Trophoblast cell (in vitro differentiated cells and primary cell): Measurements from ENCODE around the gene TSHZ3.

Source experiments
- DNase-seq, 2 donors: peaks; one replicate each; pipeline ENCODE4 v3.0.0-alpha.2; 2016
- H2AFZ ChIP-seq: 2 replicates; pipeline ENCODE4 v1.6.1; 2013; ENCODE audit warnings: low read length, moderate library complexity, mild to moderate bottlenecking; ENCODE audit not compliant: insufficient read depth, poor library complexity
- H2AK5ac ChIP-seq: 2 replicates; pipeline ENCODE4 v1.6.1; 2013; ENCODE audit warnings: mild to moderate bottlenecking, low read length
- H2BK120ac ChIP-seq: 2 replicates; pipeline ENCODE4 v1.6.1; 2013; ENCODE audit warnings: low read length, mild to moderate bottlenecking, moderate library complexity; ENCODE audit not compliant: insufficient read depth, poor library complexity
- H2BK12ac ChIP-seq: 2 replicates; pipeline ENCODE4 v1.6.1; 2013; ENCODE audit warnings: mild to moderate bottlenecking, low read length, moderate library complexity
- H2BK5ac ChIP-seq: 2 replicates; pipeline ENCODE4 v1.6.1; 2013; ENCODE audit warnings: low read length, low read depth, moderate library complexity, mild to moderate bottlenecking; ENCODE audit not compliant: poor library complexity
- H3K14ac ChIP-seq: 2 replicates; pipeline ENCODE4 v1.6.1; 2013; ENCODE audit warnings: mild to moderate bottlenecking, low read length
- H3K18ac ChIP-seq: 2 replicates; pipeline ENCODE4 v1.6.1; 2013; ENCODE audit warnings: mild to moderate bottlenecking, low read length
- H3K23ac ChIP-seq: 2 replicates; pipeline ENCODE4 v1.6.1; 2013; ENCODE audit warnings: low read length
- H3K27ac ChIP-seq: 2 replicates; pipeline ENCODE4 v1.5.1; 2013; ENCODE audit warnings: low read depth, mild to moderate bottlenecking, inconsistent platforms, low read length, moderate library complexity
- H3K27me3 ChIP-seq: 2 replicates; pipeline ENCODE4 v1.6.1; 2013; ENCODE audit warnings: inconsistent platforms, mild to moderate bottlenecking, low read length, moderate library complexity; ENCODE audit not compliant: insufficient read depth
- H3K36me3 ChIP-seq, 2 experiments: 1 replicate in 1 of 2; 2 replicates in 1 of 2; pipeline ENCODE4 v1.6.1; 2013; ENCODE audit warnings: low read length in 2 of 2, mild to moderate bottlenecking in 2 of 2, moderate library complexity in 1 of 2; ENCODE audit not compliant: insufficient read depth in 2 of 2, control insufficient read depth in 1 of 2
- H3K4ac ChIP-seq: 2 replicates; pipeline ENCODE4 v1.6.1; 2013; ENCODE audit warnings: low read depth, mild to moderate bottlenecking, low read length, moderate library complexity
- H3K4me1 ChIP-seq, 2 experiments: 1 replicate in 1 of 2; 2 replicates in 1 of 2; pipeline ENCODE4 v1.6.1; 2013; ENCODE audit warnings: low read length in 2 of 2, mild to moderate bottlenecking in 2 of 2, moderate library complexity in 1 of 2; ENCODE audit not compliant: insufficient read depth in 2 of 2, control insufficient read depth in 1 of 2
- H3K4me2 ChIP-seq: 2 replicates; pipeline ENCODE4 v1.6.1; 2013; ENCODE audit warnings: inconsistent platforms, mild to moderate bottlenecking, low read length, moderate library complexity
- H3K4me3 ChIP-seq: 2 replicates; pipeline ENCODE4 v1.5.1; 2013; ENCODE audit warnings: mild to moderate bottlenecking, low read depth, low read length, inconsistent platforms
- H3K79me1 ChIP-seq: one replicate; pipeline ENCODE4 v1.6.1; 2013; ENCODE audit warnings: low read length
- H3K79me2 ChIP-seq: 2 replicates; pipeline ENCODE4 v1.6.1; 2013; ENCODE audit warnings: low read length, mild to moderate bottlenecking; ENCODE audit not compliant: control insufficient read depth, insufficient read depth, poor library complexity
- H3K9ac ChIP-seq: 2 replicates; pipeline ENCODE4 v1.6.1; 2013; ENCODE audit warnings: mild to moderate bottlenecking, low read length
- H3K9me3 ChIP-seq: 2 replicates; pipeline ENCODE4 v1.6.1; 2013; ENCODE audit warnings: low read depth, mild to moderate bottlenecking, control low read depth, inconsistent platforms, low read length; ENCODE audit not compliant: insufficient read depth
- H4K12ac ChIP-seq: 2 replicates; pipeline ENCODE4 v1.6.1; 2013; ENCODE audit warnings: low read depth, mild to moderate bottlenecking, low read length, moderate library complexity
- H4K8ac ChIP-seq: 2 replicates; pipeline ENCODE4 v1.6.1; 2013; ENCODE audit warnings: low read depth, mild to moderate bottlenecking, low read length, moderate library complexity
- H4K91ac ChIP-seq: one replicate; pipeline ENCODE4 v1.6.1; 2013; ENCODE audit warnings: low read depth, mild to moderate bottlenecking, low read length, moderate library complexity
- WGBS: extraction: QIAGEN DNeasy Blood & Tissue Kit; methylation state at CpG from one replicate; pipeline ENCODE4 v1.1.7; 2013; ENCODE audit warnings: missing lambda C conversion rate; ENCODE audit not compliant: insufficient read length, insufficient coverage; ENCODE audit errors: extremely low coverage; 5-methylcytosine and 5-hydroxymethylcytosine counted together

TSHZ3 gene

GRCh38 chr19:31330761-31331160 lies 18.5 kb downstream of the TSHZ3 start:
- H3K4me3 ChIP-seq: no peak overlapping the region
- H3K79me2 ChIP-seq: peaks cover 2% of the 10 kb centered on the region
- no peak overlapping the region for H4K91ac ChIP-seq
- H4K8ac ChIP-seq: no peak overlapping the region
- H3K4me1 ChIP-seq: peaks cover 9 to 12% of the 10 kb centered on the region in 2 experiments
- H3K9me3 ChIP-seq: peaks cover 2% of the 10 kb centered on the region
- DNase-seq: no peak
- H3K4ac ChIP-seq: no peak overlapping the region
- no peak overlapping the region for H4K12ac ChIP-seq
- H3K27ac ChIP-seq: no peak overlapping the region
- peaks cover 3% of the 10 kb centered on the region for H3K79me1 ChIP-seq
- H2AK5ac ChIP-seq: no peak overlapping the region
- H3K9ac ChIP-seq: no peak overlapping the region
- H3K23ac ChIP-seq: no peak overlapping the region
- no peaks in the 10 kb centered on the region for H3K36me3 ChIP-seq
- no peak overlapping the region for H3K18ac ChIP-seq
- no peak overlapping the region for H3K14ac ChIP-seq
- whole genome bisulfite sequencing: no CpG with 5 or more reads among the region's 12 CpGs
- no peak overlapping the region for H2BK12ac ChIP-seq
- no peak overlapping the region for H2AFZ ChIP-seq
- H3K4me2 ChIP-seq: no peak overlapping the region
- no peak overlapping the region for H2BK120ac ChIP-seq
- H2BK5ac ChIP-seq: no peak overlapping the region
- no peaks in the 10 kb centered on the region for H3K27me3 ChIP-seq

- Histone ChIP-seq H3K23ac (no peak overlapping the region), H3K4me2 (no peak overlapping the region), H3K79me1 (peaks cover 2% of the 10 kb centered on the region), H2BK120ac (no peak overlapping the region), H4K91ac (no peak overlapping the region), H3K4ac (no peak overlapping the region), H4K8ac (no peak overlapping the region), H3K14ac (no peak overlapping the region), H3K79me2 (peaks cover under 1% of the 10 kb centered on the region), H3K18ac (no peak overlapping the region), H3K27me3 (no peaks in the 10 kb centered on the region), H4K12ac (no peak overlapping the region), H2AFZ (no peak overlapping the region), H3K36me3 (no peaks in the 10 kb centered on the region), H3K4me1 (peaks cover 8 to 9% of the 10 kb centered on the region in 2 experiments), H3K9me3 (peaks cover 2% of the 10 kb centered on the region), H3K4me3 (no peak overlapping the region), H2BK12ac (no peak overlapping the region), H3K27ac (no peak overlapping the region), H2BK5ac (no peak overlapping the region), H3K9ac (no peak overlapping the region), H2AK5ac (no peak overlapping the region)
- DNase-seq: no peak
- WGBS: no CpG with 5 or more reads among the region's 10 CpGs
These were observed 19.0 kb downstream of the TSHZ3 start for GRCh38 chr19:31330237-31330636.

- H3K27me3 ChIP-seq: no peaks in the 10 kb centered on the region
These were observed 19.4 kb downstream of the TSHZ3 start for GRCh38 chr19:31329819-31330218.

GRCh38 chr19:31328238-31328637 lies 21.0 kb downstream of the TSHZ3 start:
- no peak overlapping the region for H3K4me3 ChIP-seq
- peaks cover 2% of the 10 kb centered on the region for H3K9me3 ChIP-seq
- H4K91ac ChIP-seq: no peak overlapping the region
- H4K12ac ChIP-seq: no peak overlapping the region
- H3K4me1 ChIP-seq: peaks cover 0 to 2% of the 10 kb centered on the region in 2 experiments
- no peak for DNase-seq
- no peak overlapping the region for H3K27ac ChIP-seq
- no peaks in the 10 kb centered on the region for H3K36me3 ChIP-seq
- no CpG with 5 or more reads among the region's 4 CpGs for WGBS
- H2BK120ac ChIP-seq: no peak overlapping the region
- no peaks in the 10 kb centered on the region for H3K79me2 ChIP-seq
- no peak overlapping the region for H3K14ac ChIP-seq
- H3K27me3 ChIP-seq: no peaks in the 10 kb centered on the region
- no peak overlapping the region for H3K4me2 ChIP-seq
- no peak overlapping the region for H3K18ac ChIP-seq
- H4K8ac ChIP-seq: no peak overlapping the region
- no peak overlapping the region for H2AFZ ChIP-seq
- H2BK5ac ChIP-seq: no peak overlapping the region
- no peak overlapping the region for H2BK12ac ChIP-seq
- no peaks in the 10 kb centered on the region for H3K79me1 ChIP-seq
- H3K23ac ChIP-seq: no peak overlapping the region
- H3K4ac ChIP-seq: no peak overlapping the region
- no peak overlapping the region for H2AK5ac ChIP-seq
- H3K9ac ChIP-seq: no peak overlapping the region

More at GRCh38 chr19:31329819-31330218, 19.4 kb downstream of the TSHZ3 start:
- Histone ChIP-seq H3K36me3 (no peaks in the 10 kb centered on the region), H3K9ac (no peak overlapping the region), H3K18ac (no peak overlapping the region), H4K8ac (no peak overlapping the region), H4K12ac (no peak overlapping the region), H3K79me1 (no peaks in the 10 kb centered on the region), H2AFZ (no peak overlapping the region), H4K91ac (no peak overlapping the region), H3K23ac (no peak overlapping the region), H3K4ac (no peak overlapping the region), H3K27ac (no peak overlapping the region), H2AK5ac (no peak overlapping the region), H3K4me2 (no peak overlapping the region), H3K79me2 (no peaks in the 10 kb centered on the region), H2BK120ac (no peak overlapping the region), H3K9me3 (peaks cover 2% of the 10 kb centered on the region), H3K4me1 (peaks cover 5 to 7% of the 10 kb centered on the region in 2 experiments), H3K4me3 (no peak overlapping the region), H3K14ac (no peak overlapping the region), H2BK12ac (no peak overlapping the region), H2BK5ac (no peak overlapping the region)
- WGBS: no CpG with 5 or more reads among the region's 4 CpGs
- no peak for DNase-seq
